Fibroblast of lung (primary cell): ENCODE data around the gene TRIM8. TPM values are rescaled to one million over a fixed set of nuclear protein-coding genes. Genes with fewer than 3 reads are reported as not detected.

Source experiments
- DNase-seq, 2 donors: peaks; one replicate each; pipeline versions ENCODE4 v3.0.0 to v3.0.0-alpha.2; 2010; ENCODE audit warnings: low read depth in 2 of 2
- H2AFZ ChIP-seq: 2 replicates; pipeline ENCODE4 v1.5.1; 2012; ENCODE audit warnings: low read length, control low read depth, inconsistent platforms
- H3K27ac ChIP-seq: 2 replicates; pipeline ENCODE4 v1.5.1; 2011; ENCODE audit warnings: low read length, control low read depth; ENCODE audit not compliant: insufficient read depth
- H3K27me3 ChIP-seq: 2 replicates; pipeline ENCODE4 v1.5.1; 2011; ENCODE audit warnings: mild to moderate bottlenecking, low read length; ENCODE audit not compliant: control insufficient read depth, insufficient read depth
- H3K36me3 ChIP-seq: 2 replicates; pipeline ENCODE4 v1.5.1; 2011; ENCODE audit warnings: low read length; ENCODE audit not compliant: control insufficient read depth, insufficient read depth
- H3K4me1 ChIP-seq: 2 replicates; pipeline ENCODE4 v1.5.1; 2011; ENCODE audit warnings: low read length; ENCODE audit not compliant: control insufficient read depth, insufficient read depth; ENCODE audit errors: extremely low read depth
- H3K4me2 ChIP-seq: 2 replicates; pipeline ENCODE4 v1.5.1; 2011; ENCODE audit warnings: low read length, control low read depth; ENCODE audit not compliant: insufficient read depth; ENCODE audit errors: extremely low read depth
- H3K4me3 ChIP-seq, 4 experiments: fragments of 200-600 bp in 1 of 4; sonication (generic) in 1 of 4; replicated peaks in 1 of 4; 2 replicates each; pipeline ENCODE4 v1.5.1; 2011 to 2016; ENCODE audit warnings: low read length in 4 of 4, low read depth in 3 of 4, mild to moderate bottlenecking in 3 of 4, control low read depth in 2 of 4, inconsistent platforms in 1 of 4, mixed read lengths in 1 of 4; ENCODE audit not compliant: insufficient read depth in 1 of 4; ENCODE audit errors: control extremely low read depth in 1 of 4
- H3K79me2 ChIP-seq: 2 replicates; pipeline ENCODE4 v1.5.1; 2012; ENCODE audit warnings: mild to moderate bottlenecking, low read length, inconsistent platforms; ENCODE audit not compliant: control insufficient read depth, insufficient read depth
- H3K9ac ChIP-seq: 2 replicates; pipeline ENCODE4 v1.5.1; 2011; ENCODE audit warnings: mild to moderate bottlenecking, low read length, control low read depth; ENCODE audit not compliant: insufficient read depth
- H3K9me3 ChIP-seq: 2 replicates; pipeline ENCODE4 v1.5.1; 2012; ENCODE audit warnings: low read depth, low read length; ENCODE audit not compliant: control insufficient read depth, insufficient read depth
- H4K20me1 ChIP-seq: 2 replicates; pipeline ENCODE4 v1.5.1; 2011; ENCODE audit warnings: low read length; ENCODE audit not compliant: control insufficient read depth, insufficient read depth; ENCODE audit errors: extremely low read depth
- CTCF ChIP-seq, 2 donors: IDR thresholded peaks in 1 of 2; conservative IDR thresholded peaks in 1 of 2; 1 replicate in 1 of 2; 2 replicates in 1 of 2; pipeline ENCODE4 v1.5.1; 2011 to 2012; ENCODE audit warnings: low read length in 2 of 2, control low read depth in 1 of 2, inconsistent platforms in 1 of 2, low read depth in 1 of 2, mild to moderate bottlenecking in 1 of 2
- EZH2 ChIP-seq: IDR thresholded peaks from 2 replicates; pipeline ENCODE4 v1.5.1; 2012; ENCODE audit warnings: low read length, control low read depth, mild to moderate bottlenecking; ENCODE audit errors: missing control alignments
- polyA plus RNA-seq, 2 donors: library from polyadenylated mRNA; depleted of rRNA in 1 of 2; stranded (reverse) in 1 of 2; unstranded in 1 of 2; fragments of >200 nt; gene quantifications; 2 replicates each; pipeline ENCODE4 v1.2.1, GENCODE V29; 2011 to 2012; ENCODE audit warnings: missing spikeins in 1 of 2
- total RNA-seq: library from RNA; depleted of rRNA; stranded (reverse); fragments of >200 nt; gene quantifications from 2 replicates; pipeline ENCODE4 v1.2.1, GENCODE V29; 2014

The TRIM8 gene
- total and polyA plus RNA-seq, 2 donors (not counting 1 experiment from before 2014, with no cell fraction given) = 93.2 to 143 TPM

- no peak overlapping the region for H3K4me3 ChIP-seq
- peak overlapping the region; percentile 33 for H3K27ac ChIP-seq
- no peak overlapping the region for H3K9ac ChIP-seq
- H4K20me1 ChIP-seq = no peaks in the 10 kb centered on the region
- no peak overlapping the region for H2AFZ ChIP-seq
- no peaks in the 10 kb centered on the region for H3K27me3 ChIP-seq
- peaks cover 16% of the 10 kb centered on the region for H3K4me1 ChIP-seq
- DNase-seq = peak in 1 of 2 donors; percentile 51
- peaks cover 6% of the 10 kb centered on the region for H3K36me3 ChIP-seq
- H3K9me3 ChIP-seq = no peaks in the 10 kb centered on the region
- no peak overlapping the region for H3K4me2 ChIP-seq
- TF ChIP-seq EZH2 = no peak
- TF ChIP-seq CTCF (conservative IDR thresholded peaks at IDR 0.05 in 1 of 2, IDR thresholded peaks at IDR 0.05 in 1 of 2; ENCODE audit: low read depth in 1 of 2, low read length in 2 of 2) = no peak
- no peaks in the 10 kb centered on the region for H3K79me2 ChIP-seq
Observed at GRCh38 chr10:102602272-102603045, 41.8 kb upstream of the TRIM8 start.

GRCh38 chr10:102603946-102604345, 40.3 kb upstream of the TRIM8 start:
- TF ChIP-seq EZH2 (no peak), CTCF (conservative IDR thresholded peaks at IDR 0.05 in 1 of 2, IDR thresholded peaks at IDR 0.05 in 1 of 2; ENCODE audit: low read depth in 1 of 2, low read length in 2 of 2) (no peak)
- Histone ChIP-seq H3K9ac (no peak overlapping the region), H3K27me3 (no peaks in the 10 kb centered on the region), H3K4me3 (no peak overlapping the region), H4K20me1 (no peaks in the 10 kb centered on the region), H3K9me3 (no peaks in the 10 kb centered on the region), H2AFZ (no peak overlapping the region), H3K4me2 (peak overlapping the region; percentile 18), H3K27ac (peak overlapping the region; percentile 52), H3K79me2 (no peaks in the 10 kb centered on the region), H3K36me3 (peaks cover 6% of the 10 kb centered on the region), H3K4me1 (peaks cover 16% of the 10 kb centered on the region)
- peak in 1 of 2 donors; percentile 53 for DNase-seq

GRCh38 chr10:102604439-102604841, 39.8 kb upstream of the TRIM8 start:
- no peaks in the 10 kb centered on the region for H3K9me3 ChIP-seq
- TF ChIP-seq CTCF (conservative IDR thresholded peaks at IDR 0.05 in 1 of 2, IDR thresholded peaks at IDR 0.05 in 1 of 2; ENCODE audit: low read depth in 1 of 2, low read length in 2 of 2) = no peak
- no peak for TF ChIP-seq EZH2
- peaks cover 4% of the 10 kb centered on the region for H3K36me3 ChIP-seq
- H3K4me3 ChIP-seq = no peak overlapping the region
- no peak overlapping the region for H3K9ac ChIP-seq
- DNase-seq = peak; percentile 72 to 92
- no peaks in the 10 kb centered on the region for H3K79me2 ChIP-seq
- H3K27ac ChIP-seq = peak overlapping the region; percentile 52
- no peaks in the 10 kb centered on the region for H3K27me3 ChIP-seq
- no peaks in the 10 kb centered on the region for H4K20me1 ChIP-seq
- H2AFZ ChIP-seq = no peak overlapping the region
- no peak overlapping the region for H3K4me2 ChIP-seq
- peaks cover 16% of the 10 kb centered on the region for H3K4me1 ChIP-seq
